GM12878 (cell line): ENCODE measurements around the gene PLSCR1. TPM values are rescaled to one million over a fixed set of nuclear protein-coding genes. Genes with fewer than 3 reads are reported as not detected.

ENCODE experiments used
- ATAC-seq: fragments of 200-7000 bp; cut with Tn5 transposase; 3 replicates; pipeline ENCODE4 v1.9.1; 2020; ENCODE audit warnings: mild to moderate bottlenecking, moderate library complexity
- BruUV-seq: library from RNA; stranded (reverse); fragments of 400-500 nt; replicated peaks from 2 replicates; lab custom pipeline; 2021; lab: Mats Ljungman, UMichigan
- CTCF ChIA-PET: fragments of 300-600 bp; sonication (Branson Sonifier 250); formaldehyde crosslinking; extraction: SDS; loops from one replicate; lab custom pipeline; 2021; ENCODE audit warnings: inconsistent platforms; lab: Yijun Ruan, JAX
- POLR2A ChIA-PET: fragments of 350-600 bp; formaldehyde crosslinking; extraction: SDS; loops from one replicate; lab custom pipeline; 2021; ENCODE audit warnings: inconsistent platforms; lab: Charles Lee
- RAD21 ChIA-PET: fragments of 300-600 bp; sonication (Branson Sonifier 250); formaldehyde crosslinking; loops from one replicate; lab custom pipeline; 2023; ENCODE audit warnings: antibody characterized with exemption; ENCODE audit not compliant: unreplicated experiment; lab: Charles Lee
- SMC1A ChIA-PET: fragments of 300-600 bp; sonication (Branson Sonifier 250); formaldehyde crosslinking; loops from one replicate; lab custom pipeline; 2023; ENCODE audit not compliant: unreplicated experiment, uncharacterized antibody; lab: Charles Lee
- DNase-seq: peaks from one replicate; pipeline ENCODE4 v3.0.0-alpha.2; 2011; ENCODE audit warnings: low read depth, low spot score
- FAIRE-seq: peaks from 3 replicates; lab custom pipeline; 2011; peaks lifted over from hg19 to GRCh38; lab: Jason Lieb, UNC
- H2AFZ ChIP-seq: 2 replicates; pipeline ENCODE4 v1.6.0; 2011; ENCODE audit warnings: low read depth, low read length, control low read depth; ENCODE audit not compliant: control insufficient read depth
- H3K27ac ChIP-seq: 2 replicates; pipeline ENCODE4 v1.5.1; 2011; ENCODE audit warnings: control low read depth; ENCODE audit not compliant: control insufficient read depth, insufficient read depth
- H3K27me3 ChIP-seq, 2 experiments: replicated peaks in 1 of 2; 2 replicates each; pipeline versions ENCODE4 v1.6.0 to v1.6.1; 2011; ENCODE audit warnings: low read length in 1 of 2; ENCODE audit not compliant: control insufficient read depth in 2 of 2, insufficient read depth in 2 of 2
- H3K36me3 ChIP-seq, 2 experiments: 2 replicates each; pipeline ENCODE4 v1.5.1; 2011; ENCODE audit warnings: low read length in 1 of 2; ENCODE audit not compliant: control insufficient read depth in 2 of 2, insufficient read depth in 2 of 2
- H3K4me1 ChIP-seq: 2 replicates; pipeline ENCODE4 v1.6.1; 2011; ENCODE audit warnings: mild to moderate bottlenecking, low read length, moderate library complexity, mixed read lengths; ENCODE audit not compliant: control insufficient read depth, insufficient read depth
- H3K4me2 ChIP-seq: 2 replicates; pipeline ENCODE4 v1.6.0; 2011; ENCODE audit warnings: control low read depth; ENCODE audit not compliant: control insufficient read depth, insufficient read depth
- H3K4me3 ChIP-seq: fragments of 200-600 bp; sonication (generic); 2 replicates; pipeline ENCODE4 v1.5.1; 2016
- H3K79me2 ChIP-seq: 2 replicates; pipeline ENCODE4 v1.6.0; 2011; ENCODE audit warnings: low read length; ENCODE audit not compliant: control insufficient read depth, insufficient read depth
- H3K9ac ChIP-seq: 2 replicates; pipeline ENCODE4 v1.8.0; 2011; ENCODE audit warnings: low read length, control low read depth, mixed read lengths; ENCODE audit not compliant: control insufficient read depth, insufficient read depth
- H3K9me3 ChIP-seq: replicated peaks from 3 replicates; pipeline ENCODE4 v1.5.1; 2011; ENCODE audit warnings: mild to moderate bottlenecking, low read length; ENCODE audit not compliant: control insufficient read depth, insufficient read depth
- H4K20me1 ChIP-seq: 2 replicates; pipeline ENCODE4 v1.6.0; 2011; ENCODE audit not compliant: control insufficient read depth, insufficient read depth
- BMI1 ChIP-seq: fragments of 450-650 bp; IDR thresholded peaks from 2 replicates; pipeline ENCODE4 v1.6.1; 2016; ENCODE audit warnings: mild to moderate bottlenecking, moderate library complexity, borderline replicate concordance
- EZH2 ChIP-seq: IDR thresholded peaks from 2 replicates; pipeline ENCODE4 v1.6.1; 2012; ENCODE audit warnings: low read depth, mild to moderate bottlenecking, control low read depth, inconsistent platforms, low read length, borderline replicate concordance; ENCODE audit not compliant: control insufficient read depth
- GATAD2B ChIP-seq: fragments of 450-650 bp; conservative IDR thresholded peaks from 2 replicates; pipeline ENCODE4 v1.6.1; 2017; ENCODE audit warnings: low read depth, mild to moderate bottlenecking, moderate library complexity
- JUNB ChIP-seq: IDR thresholded peaks from 2 replicates; pipeline ENCODE4 v1.6.1; 2016; ENCODE audit warnings: antibody characterized with exemption, mild to moderate bottlenecking
- MYC ChIP-seq: IDR thresholded peaks from 2 replicates; pipeline ENCODE4 v1.6.1; 2011; ENCODE audit warnings: mild to moderate bottlenecking, low read length, moderate library complexity, inconsistent platforms; ENCODE audit not compliant: insufficient read depth, insufficient replicate concordance, insufficient read length, severe bottlenecking
- NFYA ChIP-seq: IDR thresholded peaks from 2 replicates; pipeline ENCODE4 v1.6.1; 2011; ENCODE audit warnings: low read depth, mild to moderate bottlenecking, low read length, improper control_type of control experiment, borderline replicate concordance
- POLR2AphosphoS2 ChIP-seq: IDR thresholded peaks from 2 replicates; pipeline ENCODE4 v1.6.1; 2011; ENCODE audit warnings: low read depth, mild to moderate bottlenecking, low read length, improper control_type of control experiment, moderate library complexity
- RB1 ChIP-seq: fragments of 450-650 bp; formaldehyde crosslinking; IDR thresholded peaks from 2 replicates; pipeline ENCODE4 v1.6.1; 2017; ENCODE audit warnings: mild to moderate bottlenecking, borderline replicate concordance
- RUNX3 ChIP-seq: IDR thresholded peaks from 2 replicates; pipeline ENCODE4 v1.6.1; 2012; ENCODE audit warnings: low read length, inconsistent platforms
- SIN3A ChIP-seq: IDR thresholded peaks from 2 replicates; pipeline ENCODE4 v1.6.1; 2012; ENCODE audit warnings: low read depth, low read length, improper control_type of control experiment
- SP1 ChIP-seq: IDR thresholded peaks from one replicate; pipeline ENCODE4 v1.6.1; 2011; ENCODE audit warnings: low read depth, low read length
- SREBF1 ChIP-seq: IDR thresholded peaks from 2 replicates; pipeline ENCODE4 v1.6.1; 2012; ENCODE audit warnings: mild to moderate bottlenecking, low read length
- SUPT20H ChIP-seq: IDR thresholded peaks from 2 replicates; pipeline ENCODE4 v1.6.1; 2011; ENCODE audit warnings: low read depth, mild to moderate bottlenecking, low read length, moderate library complexity, borderline replicate concordance; ENCODE audit not compliant: control insufficient read depth
- TCF3 ChIP-seq: IDR thresholded peaks from 2 replicates; pipeline ENCODE4 v1.6.1; 2012; ENCODE audit warnings: low read depth, mild to moderate bottlenecking, low read length, borderline replicate concordance; ENCODE audit not compliant: insufficient read depth
- ZBED1 ChIP-seq: IDR thresholded peaks from 2 replicates; pipeline ENCODE4 v1.6.1; 2016; ENCODE audit warnings: borderline replicate concordance
- WGBS: methylation state at CpG from one replicate; pipeline ENCODE4 v1.1.6; 2016; ENCODE audit warnings: low lambda C conversion rate; ENCODE audit not compliant: insufficient replicate concordance, insufficient coverage; ENCODE audit errors: missing lambda C conversion rate; 5-methylcytosine and 5-hydroxymethylcytosine counted together
- in situ Hi-C: fragments of 300-500 bp; cut with MboI; formaldehyde crosslinking; loops from 9 replicates; pipeline ENCODE4 v1.14.3; 2018; ENCODE audit warnings: mixed read lengths
- intact Hi-C: fragments of 100-400 bp; cut with micrococcal nuclease; formaldehyde crosslinking; loops from one replicate; pipeline ENCODE4 v1.14.2; 2022; ENCODE audit not compliant: unreplicated experiment
- polyA plus RNA-seq, 11 experiments: library from polyadenylated mRNA; depleted of rRNA in 4 of 11; unstranded in 6 of 11; stranded (reverse) in 5 of 11; fragments of >200 nt; fragmentation: Nextera tagmentation in 4 of 11; fragmentation: Illumina TruSeq in 1 of 11; extraction: Ambion mirVana in 4 of 11; extraction: Trizol in 1 of 11; gene quantifications; 1 replicate in 1 of 11; 2 replicates in 10 of 11; pipeline versions ENCODE4 v1.2.1 to v1.2.3, GENCODE V29; 2011 to 2016; ENCODE audit warnings: inconsistent platforms in 2 of 11, missing spikeins in 2 of 11, low read depth in 1 of 11
- total RNA-seq, 4 experiments: library from RNA; depleted of rRNA in 3 of 4; stranded (reverse); fragments of >200 nt in 3 of 4; fragmentation: Illumina TruSeq in 1 of 4; extraction: Trizol in 1 of 4; gene quantifications; 2 replicates each; pipeline versions ENCODE4 v1.2.1 to v1.2.3, GENCODE V29; 2013 to 2021
- TF ChIP-seq, protein P1 (sequence below): fragments of 450-650 bp; IDR thresholded peaks from 2 replicates; pipeline ENCODE4 v1.6.1; 2017; ENCODE audit warnings: antibody characterized with exemption, mild to moderate bottlenecking, moderate library complexity
- TF ChIP-seq, protein P2 (sequence below): fragments of 450-650 bp; formaldehyde crosslinking; IDR thresholded peaks from 2 replicates; pipeline ENCODE4 v1.4.0; 2020; ENCODE audit warnings: mild to moderate bottlenecking, moderate library complexity

PLSCR1 gene
- total and polyA plus RNA-seq, 10 of the 15 experiments (the other 5 are each of a cell fraction or from before 2014, with no cell fraction given): 35.4 to 77.8 (median 41.1) TPM

DNA sequence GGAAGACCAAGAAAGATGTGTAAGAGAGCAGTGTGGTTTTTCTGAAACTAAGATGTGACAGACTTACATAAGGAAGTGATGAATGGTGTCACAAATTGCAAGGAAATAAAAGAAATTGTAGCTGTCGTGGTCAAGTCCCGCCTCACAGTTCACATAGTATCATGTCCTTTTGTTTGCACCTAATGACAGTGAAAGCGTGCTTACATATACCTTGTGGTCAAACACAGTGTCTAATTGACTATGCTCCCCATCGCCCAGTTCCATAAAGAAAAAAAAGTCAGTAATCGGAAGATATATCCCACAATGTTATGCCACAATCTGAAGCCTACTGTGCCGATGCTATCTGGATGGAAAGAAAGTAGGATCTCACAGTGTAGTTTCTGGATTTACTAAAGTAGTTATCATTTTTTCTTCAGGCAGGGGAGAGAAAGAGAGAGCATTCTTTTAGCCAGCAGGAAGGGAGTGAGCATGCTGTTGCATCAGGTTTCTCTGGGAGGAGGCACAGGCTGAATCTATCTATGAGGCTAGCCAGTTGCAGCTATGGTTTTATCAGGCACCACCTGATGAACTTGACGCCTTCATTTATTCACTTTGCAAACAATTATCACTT lies 9.8 kb upstream of the PLSCR1 start:
- no TSS peak for BruUV-seq
- Histone ChIP-seq H4K20me1 (no peaks in the 10 kb centered on the region), H3K9ac (no peak overlapping the region), H3K36me3 (no peaks in the 10 kb centered on the region), H2AFZ (no peak overlapping the region), H3K27ac (no peak overlapping the region), H3K4me3 (no peak overlapping the region), H3K27me3 (no peaks in the 10 kb centered on the region), H3K4me2 (no peak overlapping the region), H3K4me1 (peaks cover 9% of the 10 kb centered on the region; the same call in 1 of the 2 replicates), H3K9me3 (no peaks in the 10 kb centered on the region), H3K79me2 (no peaks in the 10 kb centered on the region)
- in situ Hi-C loops: no loop called here
- no peak for FAIRE-seq
- RAD21 ChIA-PET: interaction anchor here (1.7 kb wide), 1 partner anchor 10 kb away, joined by 6 read pairs; the partner anchor contains the start of gene PLSCR1
- ATAC-seq: peak; percentile 34
- CTCF ChIA-PET: interaction anchor here (1.4 kb wide), 1 partner anchor 21 kb away, joined by 3 read pairs; no protein-coding TSS in a partner anchor
- POLR2A ChIA-PET: no interaction called here
- WGBS: 56% methylated on average over 7 of the region's 7 CpGs
- SMC1A ChIA-PET: interaction anchor here (0.9 to 2.0 kb wide), 2 partner anchors 11 to 20 kb away, joined by 3 to 6 read pairs; no protein-coding TSS in a partner anchor
- intact Hi-C loops: no loop called here
- DNase-seq: no peak
- TF ChIP-seq TCF3: no peak
- TF ChIP-seq JUNB: no peak
- TF ChIP-seq BMI1: no peak
- peak; percentile 54 for TF ChIP-seq RUNX3
- TF ChIP-seq ZBED1: no peak
- no peak for TF ChIP-seq NFYA
- TF ChIP-seq, protein P1, sequence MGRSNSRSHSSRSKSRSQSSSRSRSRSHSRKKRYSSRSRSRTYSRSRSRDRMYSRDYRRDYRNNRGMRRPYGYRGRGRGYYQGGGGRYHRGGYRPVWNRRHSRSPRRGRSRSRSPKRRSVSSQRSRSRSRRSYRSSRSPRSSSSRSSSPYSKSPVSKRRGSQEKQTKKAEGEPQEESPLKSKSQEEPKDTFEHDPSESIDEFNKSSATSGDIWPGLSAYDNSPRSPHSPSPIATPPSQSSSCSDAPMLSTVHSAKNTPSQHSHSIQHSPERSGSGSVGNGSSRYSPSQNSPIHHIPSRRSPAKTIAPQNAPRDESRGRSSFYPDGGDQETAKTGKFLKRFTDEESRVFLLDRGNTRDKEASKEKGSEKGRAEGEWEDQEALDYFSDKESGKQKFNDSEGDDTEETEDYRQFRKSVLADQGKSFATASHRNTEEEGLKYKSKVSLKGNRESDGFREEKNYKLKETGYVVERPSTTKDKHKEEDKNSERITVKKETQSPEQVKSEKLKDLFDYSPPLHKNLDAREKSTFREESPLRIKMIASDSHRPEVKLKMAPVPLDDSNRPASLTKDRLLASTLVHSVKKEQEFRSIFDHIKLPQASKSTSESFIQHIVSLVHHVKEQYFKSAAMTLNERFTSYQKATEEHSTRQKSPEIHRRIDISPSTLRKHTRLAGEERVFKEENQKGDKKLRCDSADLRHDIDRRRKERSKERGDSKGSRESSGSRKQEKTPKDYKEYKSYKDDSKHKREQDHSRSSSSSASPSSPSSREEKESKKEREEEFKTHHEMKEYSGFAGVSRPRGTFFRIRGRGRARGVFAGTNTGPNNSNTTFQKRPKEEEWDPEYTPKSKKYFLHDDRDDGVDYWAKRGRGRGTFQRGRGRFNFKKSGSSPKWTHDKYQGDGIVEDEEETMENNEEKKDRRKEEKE: no peak
- no peak for TF ChIP-seq SIN3A
- no peak for TF ChIP-seq SUPT20H
- TF ChIP-seq SREBF1: no peak
- no peak for TF ChIP-seq SP1
- no peak for TF ChIP-seq MYC
- no peak for TF ChIP-seq POLR2AphosphoS2
- TF ChIP-seq EZH2: no peak
- no peak for TF ChIP-seq GATAD2B
- no peak for TF ChIP-seq RB1
- TF ChIP-seq, protein P2, sequence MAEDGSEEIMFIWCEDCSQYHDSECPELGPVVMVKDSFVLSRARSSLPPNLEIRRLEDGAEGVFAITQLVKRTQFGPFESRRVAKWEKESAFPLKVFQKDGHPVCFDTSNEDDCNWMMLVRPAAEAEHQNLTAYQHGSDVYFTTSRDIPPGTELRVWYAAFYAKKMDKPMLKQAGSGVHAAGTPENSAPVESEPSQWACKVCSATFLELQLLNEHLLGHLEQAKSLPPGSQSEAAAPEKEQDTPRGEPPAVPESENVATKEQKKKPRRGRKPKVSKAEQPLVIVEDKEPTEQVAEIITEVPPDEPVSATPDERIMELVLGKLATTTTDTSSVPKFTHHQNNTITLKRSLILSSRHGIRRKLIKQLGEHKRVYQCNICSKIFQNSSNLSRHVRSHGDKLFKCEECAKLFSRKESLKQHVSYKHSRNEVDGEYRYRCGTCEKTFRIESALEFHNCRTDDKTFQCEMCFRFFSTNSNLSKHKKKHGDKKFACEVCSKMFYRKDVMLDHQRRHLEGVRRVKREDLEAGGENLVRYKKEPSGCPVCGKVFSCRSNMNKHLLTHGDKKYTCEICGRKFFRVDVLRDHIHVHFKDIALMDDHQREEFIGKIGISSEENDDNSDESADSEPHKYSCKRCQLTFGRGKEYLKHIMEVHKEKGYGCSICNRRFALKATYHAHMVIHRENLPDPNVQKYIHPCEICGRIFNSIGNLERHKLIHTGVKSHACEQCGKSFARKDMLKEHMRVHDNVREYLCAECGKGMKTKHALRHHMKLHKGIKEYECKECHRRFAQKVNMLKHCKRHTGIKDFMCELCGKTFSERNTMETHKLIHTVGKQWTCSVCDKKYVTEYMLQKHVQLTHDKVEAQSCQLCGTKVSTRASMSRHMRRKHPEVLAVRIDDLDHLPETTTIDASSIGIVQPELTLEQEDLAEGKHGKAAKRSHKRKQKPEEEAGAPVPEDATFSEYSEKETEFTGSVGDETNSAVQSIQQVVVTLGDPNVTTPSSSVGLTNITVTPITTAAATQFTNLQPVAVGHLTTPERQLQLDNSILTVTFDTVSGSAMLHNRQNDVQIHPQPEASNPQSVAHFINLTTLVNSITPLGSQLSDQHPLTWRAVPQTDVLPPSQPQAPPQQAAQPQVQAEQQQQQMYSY (CRISPR knock-in tag): no peak
